ENCODE results near the gene HAUS5.

HAUS5 gene

GRCh38 chr19:35582760-35583159 is 29.8 kb upstream of the HAUS5 start:
- H2AFZ ChIP-seq = no peak overlapping the region
- H3K9me3 ChIP-seq (ENCODE audit: control insufficient read depth, low read length) = no peaks in the 10 kb centered on the region
- H3K27me3 ChIP-seq (ENCODE audit: control insufficient read depth, insufficient read depth, low read length) = no peaks in the 10 kb centered on the region
- H3K36me3 ChIP-seq (ENCODE audit: control insufficient read depth, insufficient read depth, low read length) = no peaks in the 10 kb centered on the region
- no peak for TF ChIP-seq CTCF (IDR thresholded peaks at IDR 0.05)
- H3K79me2 ChIP-seq = no peaks in the 10 kb centered on the region
- H3K27ac ChIP-seq = no peak overlapping the region
- no peak overlapping the region for H3K4me3 ChIP-seq (ENCODE audit: low read depth, low read length)
- H3K9ac ChIP-seq = no peak overlapping the region
- H3K4me2 ChIP-seq (ENCODE audit: low read length) = no peak overlapping the region
- H3K4me1 ChIP-seq = no peaks in the 10 kb centered on the region

- Histone ChIP-seq H3K79me2 (no peaks in the 10 kb centered on the region), H3K4me1 (no peaks in the 10 kb centered on the region), H3K9me3 (ENCODE audit: control insufficient read depth, low read length) (no peaks in the 10 kb centered on the region), H3K4me2 (ENCODE audit: low read length) (no peak within 1 kb of the TSS), H3K4me3 (ENCODE audit: low read depth, low read length) (no peak within 1 kb of the TSS), H3K9ac (no peak within 1 kb of the TSS), H2AFZ (no peak within 1 kb of the TSS), H3K27me3 (ENCODE audit: control insufficient read depth, insufficient read depth, low read length) (no peaks in the 10 kb centered on the region), H3K27ac (no peak within 1 kb of the TSS), H3K36me3 (ENCODE audit: control insufficient read depth, insufficient read depth, low read length) (no peaks in the 10 kb centered on the region)
- TF ChIP-seq CTCF (IDR thresholded peaks at IDR 0.05) = no peak
Observed at GRCh38 chr19:35585848-35586247, 26.7 kb upstream of the HAUS5 start, which contains the start of gene PMIS2. PMIS2 (plus strand) TSS chr19:35586173; CDS start chr19:35586260, 87 bp downstream.

GRCh38 chr19:35587321-35587720 is 25.2 kb upstream of the HAUS5 start:
- no peaks in the 10 kb centered on the region for H3K79me2 ChIP-seq
- H3K9me3 ChIP-seq (ENCODE audit: control insufficient read depth, low read length) = no peaks in the 10 kb centered on the region
- no peak overlapping the region for H3K4me2 ChIP-seq (ENCODE audit: low read length)
- H3K27ac ChIP-seq = no peak overlapping the region
- H3K36me3 ChIP-seq (ENCODE audit: control insufficient read depth, insufficient read depth, low read length) = no peaks in the 10 kb centered on the region
- H3K4me1 ChIP-seq = no peaks in the 10 kb centered on the region
- TF ChIP-seq CTCF (IDR thresholded peaks at IDR 0.05) = no peak
- no peaks in the 10 kb centered on the region for H3K27me3 ChIP-seq (ENCODE audit: control insufficient read depth, insufficient read depth, low read length)
- H2AFZ ChIP-seq = no peak overlapping the region
- H3K9ac ChIP-seq = no peak overlapping the region
- no peak overlapping the region for H3K4me3 ChIP-seq (ENCODE audit: low read depth, low read length)

- no peak overlapping the region for H3K27ac ChIP-seq
Observed at GRCh38 chr19:35590875-35591274, 21.7 kb upstream of the HAUS5 start.

More at GRCh38 chr19:35590875-35591274, 21.7 kb upstream of the HAUS5 start:
- Histone ChIP-seq H2AFZ (no peak overlapping the region), H3K4me2 (ENCODE audit: low read length) (no peak overlapping the region), H3K9me3 (ENCODE audit: control insufficient read depth, low read length) (no peaks in the 10 kb centered on the region), H3K4me3 (ENCODE audit: low read depth, low read length) (no peak overlapping the region), H3K9ac (no peak overlapping the region), H3K79me2 (no peaks in the 10 kb centered on the region), H3K36me3 (ENCODE audit: control insufficient read depth, insufficient read depth, low read length) (no peaks in the 10 kb centered on the region), H3K27me3 (ENCODE audit: control insufficient read depth, insufficient read depth, low read length) (no peaks in the 10 kb centered on the region), H3K4me1 (no peaks in the 10 kb centered on the region)
- no peak for TF ChIP-seq CTCF (IDR thresholded peaks at IDR 0.05)
